Mammary epithelial cell (primary cell): ENCODE data around the gene ABCC4.

ENCODE experiments used
- CTCF ChIP-seq, 2 donors: IDR thresholded peaks in 1 of 2; conservative IDR thresholded peaks in 1 of 2; 2 replicates each; pipeline ENCODE4 v1.5.1; 2011 to 2012; ENCODE audit warnings: inconsistent platforms in 2 of 2, low read length in 2 of 2, mild to moderate bottlenecking in 2 of 2, control low read depth in 1 of 2, low read depth in 1 of 2; ENCODE audit not compliant: insufficient read depth in 1 of 2; ENCODE audit errors: extremely low read depth in 1 of 2
- EZH2 ChIP-seq: IDR thresholded peaks from 2 replicates; pipeline ENCODE4 v1.6.1; 2012; ENCODE audit warnings: low read length, inconsistent platforms, borderline replicate concordance

DNA sequence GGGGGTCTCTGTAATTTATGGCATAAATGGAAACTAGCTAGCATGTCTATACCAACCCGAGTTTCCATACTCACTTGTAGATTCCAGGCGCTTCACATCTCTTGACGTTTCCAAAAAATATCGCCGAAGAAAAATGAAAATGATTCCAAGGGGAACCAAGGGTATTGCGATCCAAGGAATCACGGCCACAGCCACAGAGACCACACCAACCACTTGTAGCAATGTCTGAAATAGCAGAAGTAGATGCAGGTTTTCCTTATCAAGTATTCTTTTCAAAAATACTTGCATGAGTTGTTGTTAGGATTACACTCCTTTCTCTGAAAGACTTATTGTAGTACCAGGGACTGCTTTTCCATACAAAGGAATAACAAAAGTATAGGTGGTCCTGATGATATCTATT is 218.2 kb downstream of the ABCC4 start:
- TF ChIP-seq CTCF (conservative IDR thresholded peaks at IDR 0.05 in 1 of 2, IDR thresholded peaks at IDR 0.05 in 1 of 2; ENCODE audit: extremely low read depth in 1 of 2, insufficient read depth in 1 of 2, low read depth in 1 of 2, low read length in 2 of 2), result no peak
- TF ChIP-seq EZH2, result no peak
